HT1080 (cell line): Measurements from ENCODE around the gene CPTP. TPM values are rescaled to one million over a fixed set of nuclear protein-coding genes. Genes with fewer than 3 reads are reported as not detected.

ENCODE experiments used
- small RNA-seq: library from RNA; depleted of rRNA; stranded (forward); fragments of <200 nt; gene quantifications from one replicate; pipeline ENCODE3, GENCODE V24; 2014
- total RNA-seq: library from RNA; depleted of rRNA; stranded (reverse); fragments of >200 nt; shearing (Covaris generic); gene quantifications from 2 replicates; pipeline ENCODE4 v1.2.3, GENCODE V29; 2014; rRNA removed

The CPTP gene
- total RNA-seq, 1 experiment from 2014 or later, result 55.0 TPM

Small RNA genes lying within 50 kb of the gene (small RNA-seq; reads per million reads assigned to genes)
- not detected for gene MIR6726

Other genes with a start within 250 kb of the CPTP start
- 17.8 and 19.8 TPM in 2 replicates for gene C1orf159, start 208.7 kb upstream of the CPTP start, total RNA-seq
- gene TTLL10, start 150.9 kb upstream of the CPTP start, total RNA-seq, result not detected in 2 replicates
- gene TNFRSF18, start 118.2 kb upstream of the CPTP start, total RNA-seq, result not detected in 2 replicates
- gene TNFRSF4, start 110.6 kb upstream of the CPTP start, total RNA-seq, result 0.88 TPM in 1 of 2 replicates, not detected in the other
- gene SDF4, start 92.8 kb upstream of the CPTP start, total RNA-seq, result 110 and 119 TPM in 2 replicates
- 27.3 and 37.6 TPM in 2 replicates for gene B3GALT6, start 92.6 kb upstream of the CPTP start, total RNA-seq
- gene C1QTNF12, start 78.1 kb upstream of the CPTP start, total RNA-seq, result 0.40 and 1.5 TPM in 2 replicates
- 125 and 139 TPM in 2 replicates for gene UBE2J2, start 50.9 kb upstream of the CPTP start, total RNA-seq
- 0.20 and 0.59 TPM in 2 replicates for gene SCNN1D, start 44.4 kb upstream of the CPTP start, total RNA-seq
- 28.9 and 34.9 TPM in 2 replicates for gene ACAP3, start 16.9 kb upstream of the CPTP start, total RNA-seq
- 42.0 and 43.9 TPM in 2 replicates for gene PUSL1, start 16.2 kb upstream of the CPTP start, total RNA-seq
- gene INTS11, start 142 bp upstream of the CPTP start, total RNA-seq, result 142 and 143 TPM in 2 replicates
- 0.03 and 0.08 TPM in 2 replicates for gene TAS1R3, start 6.5 kb downstream of the CPTP start, total RNA-seq
- 113 and 118 TPM in 2 replicates for gene DVL1, start 24.6 kb downstream of the CPTP start, total RNA-seq
- 0.11 and 0.50 TPM in 2 replicates for gene MXRA8, start 33.8 kb downstream of the CPTP start, total RNA-seq
- gene AURKAIP1, start 50.4 kb downstream of the CPTP start, total RNA-seq, result 318 and 349 TPM in 2 replicates
- 74.6 and 96.1 TPM in 2 replicates for gene CCNL2, start 74.5 kb downstream of the CPTP start, total RNA-seq
- gene MRPL20, start 82.5 kb downstream of the CPTP start, total RNA-seq, result 319 and 342 TPM in 2 replicates
- not detected in 2 replicates for gene ANKRD65, start 96.5 kb downstream of the CPTP start, total RNA-seq
- 0.05 and 0.23 TPM in 2 replicates for gene VWA1, start 110.9 kb downstream of the CPTP start, total RNA-seq
- 0.03 TPM in 1 of 2 replicates, not detected in the other for gene ATAD3C, start 124.9 kb downstream of the CPTP start, total RNA-seq
- gene ATAD3B, start 147.0 kb downstream of the CPTP start, total RNA-seq, result 57.0 and 59.0 TPM in 2 replicates
- gene ATAD3A, start 187.4 kb downstream of the CPTP start, total RNA-seq, result 93.9 and 96.6 TPM in 2 replicates
- 3.1 TPM in 1 of 2 replicates, not detected in the other for gene TMEM240, start 215.8 kb downstream of the CPTP start, total RNA-seq